MM.1S (cell line): Measurements from ENCODE around the gene GPNMB.

Experiments
- DNase-seq: peaks from one replicate; pipeline ENCODE4 v3.0.0-alpha.2; 2015
- H2AFZ ChIP-seq: fragments of 300-600 bp; sonication (generic); 2 replicates; pipeline ENCODE4 v1.6.0; 2016; ENCODE audit warnings: antibody characterized with exemption, low read length
- H3F3A ChIP-seq: fragments of 300-600 bp; sonication (generic); 2 replicates; pipeline ENCODE4 v1.6.1; 2016; ENCODE audit warnings: mild to moderate bottlenecking, antibody characterized with exemption, low read length, moderate library complexity, mixed read lengths; ENCODE audit not compliant: insufficient read depth
- H3K27ac ChIP-seq: fragments of 300-600 bp; sonication (generic); 2 replicates; pipeline ENCODE4 v1.5.1; 2016; ENCODE audit warnings: mild to moderate bottlenecking, low read length
- H3K27me3 ChIP-seq: fragments of 300-600 bp; sonication (generic); replicated peaks from 2 replicates; pipeline ENCODE4 v1.6.0; 2016; ENCODE audit warnings: low read length; ENCODE audit not compliant: insufficient read depth
- H3K36me3 ChIP-seq: fragments of 300-600 bp; sonication (generic); replicated peaks from 2 replicates; pipeline ENCODE4 v1.6.1; 2016; ENCODE audit warnings: mild to moderate bottlenecking, low read length, mixed read lengths; ENCODE audit not compliant: insufficient read depth
- H3K4me1 ChIP-seq: fragments of 300-600 bp; sonication (generic); 2 replicates; pipeline ENCODE4 v1.6.1; 2016; ENCODE audit warnings: low read length, mixed read lengths
- H3K4me2 ChIP-seq: fragments of 300-600 bp; sonication (generic); 2 replicates; pipeline ENCODE4 v1.6.0; 2016; ENCODE audit warnings: low read depth, low read length
- H3K4me3 ChIP-seq: fragments of 300-600 bp; sonication (generic); 2 replicates; pipeline ENCODE4 v1.5.1; 2016; ENCODE audit warnings: low read length, mixed read lengths
- H3K79me2 ChIP-seq: fragments of 300-600 bp; sonication (generic); 2 replicates; pipeline ENCODE4 v1.6.1; 2016; ENCODE audit warnings: mixed run types, low read length, mixed read lengths
- H3K9ac ChIP-seq: fragments of 300-600 bp; sonication (generic); 2 replicates; pipeline ENCODE4 v1.6.1; 2016; ENCODE audit warnings: low read length, mixed read lengths
- H3K9me2 ChIP-seq: fragments of 300-600 bp; sonication (generic); replicated peaks from 2 replicates; pipeline ENCODE4 v1.6.1; 2016; ENCODE audit warnings: mild to moderate bottlenecking, low read length, mixed read lengths; ENCODE audit not compliant: insufficient read depth
- H3K9me3 ChIP-seq: fragments of 300-600 bp; sonication (generic); replicated peaks from 2 replicates; pipeline ENCODE4 v1.6.1; 2016; ENCODE audit warnings: mild to moderate bottlenecking, low read length, mixed read lengths; ENCODE audit not compliant: insufficient read depth
- H4K20me1 ChIP-seq: fragments of 300-600 bp; sonication (generic); 2 replicates; pipeline ENCODE4 v1.6.1; 2016; ENCODE audit warnings: mild to moderate bottlenecking, low read length, moderate library complexity, mixed read lengths; ENCODE audit not compliant: insufficient read depth
- EZH2 ChIP-seq: fragments of 300-600 bp; sonication (generic); optimal IDR thresholded peaks from 2 replicates; pipeline ENCODE3; 2017; ENCODE audit warnings: low read depth, mild to moderate bottlenecking, antibody characterized with exemption, low read length, mixed read lengths
- EZH2phosphoT487 ChIP-seq: fragments of 300-600 bp; sonication (generic); IDR thresholded peaks from 2 replicates; pipeline ENCODE4 v1.6.1; 2018; ENCODE audit warnings: antibody characterized with exemption, low read length
- TF ChIP-seq, protein P1 (sequence below): fragments of 300-600 bp; sonication (generic); IDR thresholded peaks from 2 replicates; pipeline ENCODE4 v1.5.1; 2016; ENCODE audit warnings: antibody characterized with exemption, low read length, mixed read lengths

Gene GPNMB

DNA sequence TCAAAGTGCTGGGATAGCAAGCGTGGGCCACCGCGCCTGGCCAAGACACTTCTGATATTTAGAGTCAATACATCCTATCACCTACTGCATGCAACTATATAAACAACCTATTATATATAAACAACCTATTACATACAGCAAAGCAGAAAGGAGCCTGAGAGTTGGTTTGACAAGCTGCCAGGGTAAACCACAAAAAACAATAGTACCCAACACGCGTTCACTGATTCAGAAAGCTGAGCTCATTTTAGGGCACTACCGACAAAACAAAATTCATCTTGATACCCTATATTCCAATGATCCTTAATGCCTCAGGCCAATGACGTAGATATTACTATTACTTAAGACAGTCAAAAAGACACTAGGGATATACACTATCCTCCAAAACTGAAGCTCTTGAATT, 68.8 kb downstream of the GPNMB start:
- H2AFZ ChIP-seq = no peak overlapping the region
- DNase-seq = no peak
- H3K9ac ChIP-seq = no peak overlapping the region
- H3K4me3 ChIP-seq = no peak overlapping the region
- TF ChIP-seq EZH2phosphoT487 (no peak), EZH2 (no peak)
- TF ChIP-seq, protein P1, sequence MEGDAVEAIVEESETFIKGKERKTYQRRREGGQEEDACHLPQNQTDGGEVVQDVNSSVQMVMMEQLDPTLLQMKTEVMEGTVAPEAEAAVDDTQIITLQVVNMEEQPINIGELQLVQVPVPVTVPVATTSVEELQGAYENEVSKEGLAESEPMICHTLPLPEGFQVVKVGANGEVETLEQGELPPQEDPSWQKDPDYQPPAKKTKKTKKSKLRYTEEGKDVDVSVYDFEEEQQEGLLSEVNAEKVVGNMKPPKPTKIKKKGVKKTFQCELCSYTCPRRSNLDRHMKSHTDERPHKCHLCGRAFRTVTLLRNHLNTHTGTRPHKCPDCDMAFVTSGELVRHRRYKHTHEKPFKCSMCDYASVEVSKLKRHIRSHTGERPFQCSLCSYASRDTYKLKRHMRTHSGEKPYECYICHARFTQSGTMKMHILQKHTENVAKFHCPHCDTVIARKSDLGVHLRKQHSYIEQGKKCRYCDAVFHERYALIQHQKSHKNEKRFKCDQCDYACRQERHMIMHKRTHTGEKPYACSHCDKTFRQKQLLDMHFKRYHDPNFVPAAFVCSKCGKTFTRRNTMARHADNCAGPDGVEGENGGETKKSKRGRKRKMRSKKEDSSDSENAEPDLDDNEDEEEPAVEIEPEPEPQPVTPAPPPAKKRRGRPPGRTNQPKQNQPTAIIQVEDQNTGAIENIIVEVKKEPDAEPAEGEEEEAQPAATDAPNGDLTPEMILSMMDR = no peak
- H4K20me1 ChIP-seq = no peaks in the 10 kb centered on the region
- H3K4me1 ChIP-seq = no peaks in the 10 kb centered on the region
- H3K79me2 ChIP-seq = no peaks in the 10 kb centered on the region
- no peaks in the 10 kb centered on the region for H3F3A ChIP-seq
- no peaks in the 10 kb centered on the region for H3K27me3 ChIP-seq
- no peaks in the 10 kb centered on the region for H3K9me3 ChIP-seq
- H3K9me2 ChIP-seq = no peaks in the 10 kb centered on the region
- H3K27ac ChIP-seq = no peak overlapping the region
- H3K36me3 ChIP-seq = no peaks in the 10 kb centered on the region
- H3K4me2 ChIP-seq = no peak overlapping the region
